Measurements from ENCODE around the gene DMRTA2. TPM values are rescaled to one million over a fixed set of nuclear protein-coding genes. Genes with fewer than 3 reads are reported as not detected.

DMRTA2 gene
- total and polyA plus RNA-seq, 9 of the 15 experiments (the other 6 are each of a cell fraction or from before 2014, with no cell fraction given) = not detected

DNA sequence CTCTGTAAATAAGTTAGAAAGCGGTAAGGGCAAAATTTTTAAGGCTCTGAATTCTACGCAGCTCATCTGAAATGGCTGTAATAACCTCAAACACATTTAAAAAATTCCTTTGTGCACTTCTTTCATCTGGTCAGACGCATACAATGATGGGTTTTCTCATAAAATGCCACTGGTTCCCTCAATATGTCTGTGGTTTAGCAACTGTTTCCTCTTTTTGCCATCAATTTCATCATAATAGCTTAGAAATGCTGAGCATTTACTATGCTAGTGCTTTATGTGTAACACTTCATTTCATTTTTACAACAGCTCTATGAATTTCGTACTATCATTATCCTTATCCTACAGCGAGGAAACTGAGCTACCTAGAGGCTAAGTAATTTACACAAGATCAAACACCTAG is 35.3 kb upstream of the DMRTA2 start (continued):
- TF ChIP-seq, protein P1, sequence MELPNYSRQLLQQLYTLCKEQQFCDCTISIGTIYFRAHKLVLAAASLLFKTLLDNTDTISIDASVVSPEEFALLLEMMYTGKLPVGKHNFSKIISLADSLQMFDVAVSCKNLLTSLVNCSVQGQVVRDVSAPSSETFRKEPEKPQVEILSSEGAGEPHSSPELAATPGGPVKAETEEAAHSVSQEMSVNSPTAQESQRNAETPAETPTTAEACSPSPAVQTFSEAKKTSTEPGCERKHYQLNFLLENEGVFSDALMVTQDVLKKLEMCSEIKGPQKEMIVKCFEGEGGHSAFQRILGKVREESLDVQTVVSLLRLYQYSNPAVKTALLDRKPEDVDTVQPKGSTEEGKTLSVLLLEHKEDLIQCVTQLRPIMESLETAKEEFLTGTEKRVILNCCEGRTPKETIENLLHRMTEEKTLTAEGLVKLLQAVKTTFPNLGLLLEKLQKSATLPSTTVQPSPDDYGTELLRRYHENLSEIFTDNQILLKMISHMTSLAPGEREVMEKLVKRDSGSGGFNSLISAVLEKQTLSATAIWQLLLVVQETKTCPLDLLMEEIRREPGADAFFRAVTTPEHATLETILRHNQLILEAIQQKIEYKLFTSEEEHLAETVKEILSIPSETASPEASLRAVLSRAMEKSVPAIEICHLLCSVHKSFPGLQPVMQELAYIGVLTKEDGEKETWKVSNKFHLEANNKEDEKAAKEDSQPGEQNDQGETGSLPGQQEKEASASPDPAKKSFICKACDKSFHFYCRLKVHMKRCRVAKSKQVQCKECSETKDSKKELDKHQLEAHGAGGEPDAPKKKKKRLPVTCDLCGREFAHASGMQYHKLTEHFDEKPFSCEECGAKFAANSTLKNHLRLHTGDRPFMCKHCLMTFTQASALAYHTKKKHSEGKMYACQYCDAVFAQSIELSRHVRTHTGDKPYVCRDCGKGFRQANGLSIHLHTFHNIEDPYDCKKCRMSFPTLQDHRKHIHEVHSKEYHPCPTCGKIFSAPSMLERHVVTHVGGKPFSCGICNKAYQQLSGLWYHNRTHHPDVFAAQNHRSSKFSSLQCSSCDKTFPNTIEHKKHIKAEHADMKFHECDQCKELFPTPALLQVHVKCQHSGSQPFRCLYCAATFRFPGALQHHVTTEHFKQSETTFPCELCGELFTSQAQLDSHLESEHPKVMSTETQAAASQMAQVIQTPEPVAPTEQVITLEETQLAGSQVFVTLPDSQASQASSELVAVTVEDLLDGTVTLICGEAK (IDR thresholded peaks at IDR 0.05) = 0 out of 2 replicates have a peak, but pooled peaks have one; percentile 20
- TF ChIP-seq, protein P1 (CRISPR knock-in tag; IDR thresholded peaks at IDR 0.05) = no peak
- TF ChIP-seq ILK (tag; IDR thresholded peaks at IDR 0.05; ENCODE audit: borderline replicate concordance, low read depth) (no peak), ARNT (IDR thresholded peaks at IDR 0.05) (no peak), CEBPB (tag; IDR thresholded peaks at IDR 0.05) (peak; percentile 29; the same call in 1 of the 2 replicates), KAT7 (CRISPR knock-in tag; IDR thresholded peaks at IDR 0.05; ENCODE audit: borderline replicate concordance) (no peak), JUN (IDR thresholded peaks at IDR 0.05; ENCODE audit: borderline replicate concordance, low read depth, low read length) (no peak), JUN (CRISPR knock-in tag; IDR thresholded peaks at IDR 0.05; ENCODE audit: borderline replicate concordance) (no peak), SLC30A9 (CRISPR knock-in tag; IDR thresholded peaks at IDR 0.05) (no peak), ZFP36 (IDR thresholded peaks at IDR 0.05; ENCODE audit: low read depth, low read length, partially characterized antibody) (no peak)
- TF ChIP-seq, protein P2, sequence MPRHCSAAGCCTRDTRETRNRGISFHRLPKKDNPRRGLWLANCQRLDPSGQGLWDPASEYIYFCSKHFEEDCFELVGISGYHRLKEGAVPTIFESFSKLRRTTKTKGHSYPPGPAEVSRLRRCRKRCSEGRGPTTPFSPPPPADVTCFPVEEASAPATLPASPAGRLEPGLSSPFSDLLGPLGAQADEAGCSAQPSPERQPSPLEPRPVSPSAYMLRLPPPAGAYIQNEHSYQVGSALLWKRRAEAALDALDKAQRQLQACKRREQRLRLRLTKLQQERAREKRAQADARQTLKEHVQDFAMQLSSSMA (CRISPR knock-in tag; IDR thresholded peaks at IDR 0.05) = no peak
- TF ChIP-seq, protein P3, sequence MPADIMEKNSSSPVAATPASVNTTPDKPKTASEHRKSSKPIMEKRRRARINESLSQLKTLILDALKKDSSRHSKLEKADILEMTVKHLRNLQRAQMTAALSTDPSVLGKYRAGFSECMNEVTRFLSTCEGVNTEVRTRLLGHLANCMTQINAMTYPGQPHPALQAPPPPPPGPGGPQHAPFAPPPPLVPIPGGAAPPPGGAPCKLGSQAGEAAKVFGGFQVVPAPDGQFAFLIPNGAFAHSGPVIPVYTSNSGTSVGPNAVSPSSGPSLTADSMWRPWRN (IDR thresholded peaks at IDR 0.05; ENCODE audit: low read depth) = no peak
- TF ChIP-seq, protein P4, sequence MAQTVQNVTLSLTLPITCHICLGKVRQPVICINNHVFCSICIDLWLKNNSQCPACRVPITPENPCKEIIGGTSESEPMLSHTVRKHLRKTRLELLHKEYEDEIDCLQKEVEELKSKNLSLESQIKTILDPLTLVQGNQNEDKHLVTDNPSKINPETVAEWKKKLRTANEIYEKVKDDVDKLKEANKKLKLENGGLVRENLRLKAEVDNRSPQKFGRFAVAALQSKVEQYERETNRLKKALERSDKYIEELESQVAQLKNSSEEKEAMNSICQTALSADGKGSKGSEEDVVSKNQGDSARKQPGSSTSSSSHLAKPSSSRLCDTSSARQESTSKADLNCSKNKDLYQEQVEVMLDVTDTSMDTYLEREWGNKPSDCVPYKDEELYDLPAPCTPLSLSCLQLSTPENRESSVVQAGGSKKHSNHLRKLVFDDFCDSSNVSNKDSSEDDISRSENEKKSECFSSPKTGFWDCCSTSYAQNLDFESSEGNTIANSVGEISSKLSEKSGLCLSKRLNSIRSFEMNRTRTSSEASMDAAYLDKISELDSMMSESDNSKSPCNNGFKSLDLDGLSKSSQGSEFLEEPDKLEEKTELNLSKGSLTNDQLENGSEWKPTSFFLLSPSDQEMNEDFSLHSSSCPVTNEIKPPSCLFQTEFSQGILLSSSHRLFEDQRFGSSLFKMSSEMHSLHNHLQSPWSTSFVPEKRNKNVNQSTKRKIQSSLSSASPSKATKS (CRISPR knock-in tag; IDR thresholded peaks at IDR 0.05) = no peak
